B cell (primary cell): ENCODE measurements around the gene LAMA3. TPM values are rescaled to one million over a fixed set of nuclear protein-coding genes. Genes with fewer than 3 reads are reported as not detected.

ENCODE experiments used
- ATAC-seq: fragments of 200-7000 bp; cut with Tn5 transposase; one replicate; pipeline ENCODE4 v1.10.0; 2021; ENCODE audit warnings: low read depth, mild to moderate bottlenecking, moderate number of reproducible peaks, moderate library complexity
- CTCF ChIA-PET: fragments of 350-600 bp; sonication (Branson Sonifier 250); formaldehyde crosslinking; loops from one replicate; lab custom pipeline; 2021; ENCODE audit warnings: antibody characterized with exemption, inconsistent platforms; lab: Charles Lee
- POLR2A ChIA-PET: fragments of 350-600 bp; sonication (Branson Sonifier 250); formaldehyde crosslinking; loops from one replicate; lab custom pipeline; 2021; ENCODE audit warnings: antibody characterized with exemption; lab: Charles Lee
- DNase-seq: peaks from one replicate; pipeline ENCODE4 v3.0.0; 2013
- H2AFZ ChIP-seq: 2 replicates; pipeline ENCODE4 v1.6.1; 2012; ENCODE audit warnings: mild to moderate bottlenecking, low read depth, low read length; ENCODE audit not compliant: insufficient read depth, poor library complexity, severe bottlenecking
- H3K27ac ChIP-seq, 2 donors: 1 replicate in 1 of 2; 2 replicates in 1 of 2; pipeline ENCODE4 v1.5.1; 2012 to 2013; ENCODE audit warnings: low read length in 2 of 2, mild to moderate bottlenecking in 2 of 2, moderate library complexity in 1 of 2
- H3K27me3 ChIP-seq, 4 experiments: fragments of 200-600 bp in 1 of 4; sonication (generic) in 1 of 4; replicated peaks in 1 of 4; 1 replicate in 2 of 4; 2 replicates in 2 of 4; pipeline versions ENCODE4 v1.6.1 to v1.7.0; 2013 to 2016; ENCODE audit warnings: low read length in 3 of 4, mild to moderate bottlenecking in 2 of 4, mixed read lengths in 1 of 4, moderate library complexity in 1 of 4; ENCODE audit not compliant: insufficient read depth in 4 of 4, control insufficient read depth in 3 of 4; ENCODE audit errors: control extremely low read depth in 1 of 4
- H3K36me3 ChIP-seq, 2 experiments: replicated peaks in 1 of 2; 1 replicate in 1 of 2; 2 replicates in 1 of 2; pipeline versions ENCODE4 v1.6.1 to v1.7.1; 2013; ENCODE audit warnings: low read length in 1 of 2; ENCODE audit not compliant: insufficient read depth in 2 of 2, control insufficient read depth in 1 of 2; ENCODE audit errors: control extremely low read depth in 1 of 2, extremely low read depth in 1 of 2
- H3K4me1 ChIP-seq, 2 donors: fragments of 200-600 bp in 1 of 2; sonication (generic) in 1 of 2; 1 replicate in 1 of 2; 2 replicates in 1 of 2; pipeline versions ENCODE4 v1.5.1 to v1.6.1; 2013 to 2017; ENCODE audit warnings: low read length in 2 of 2; ENCODE audit not compliant: control insufficient read depth in 2 of 2, insufficient read depth in 2 of 2
- H3K4me2 ChIP-seq: replicated peaks from 2 replicates; pipeline ENCODE3; 2012; ENCODE audit warnings: mild to moderate bottlenecking, low read depth, low read length; ENCODE audit not compliant: poor library complexity, severe bottlenecking
- H3K4me3 ChIP-seq, 5 experiments: fragments of 200-600 bp in 1 of 5; sonication (generic) in 1 of 5; 1 replicate in 3 of 5; 2 replicates in 2 of 5; pipeline versions ENCODE4 v1.5.1 to v1.7.0; 2011 to 2016; ENCODE audit warnings: low read length in 4 of 5, mild to moderate bottlenecking in 4 of 5, low read depth in 2 of 5, control low read depth in 1 of 5, moderate library complexity in 1 of 5; ENCODE audit not compliant: insufficient read depth in 1 of 5; ENCODE audit errors: control extremely low read depth in 1 of 5, extremely low read depth in 1 of 5
- H3K79me2 ChIP-seq: fragments of 200-600 bp; sonication (generic); one replicate; pipeline ENCODE4 v1.6.0; 2016; ENCODE audit warnings: low read length; ENCODE audit not compliant: control insufficient read depth, insufficient read depth
- H3K9ac ChIP-seq: fragments of 200-600 bp; sonication (generic); 2 replicates; pipeline ENCODE4 v1.6.1; 2017; ENCODE audit warnings: mild to moderate bottlenecking, low read length, moderate library complexity
- H3K9me3 ChIP-seq, 3 donors: one replicate each; pipeline versions ENCODE4 v1.6.1 to v1.7.1; 2013; ENCODE audit warnings: low read length in 2 of 3; ENCODE audit not compliant: control insufficient read depth in 2 of 3, insufficient read depth in 1 of 3; ENCODE audit errors: control extremely low read depth in 1 of 3
- H4K20me1 ChIP-seq: 2 replicates; pipeline ENCODE4 v1.6.0; 2012; ENCODE audit warnings: mild to moderate bottlenecking, low read length; ENCODE audit not compliant: insufficient read depth, control insufficient read depth, poor library complexity, severe bottlenecking
- H3K27ac Mint-ChIP-seq: one replicate; pipeline ENCODE4 v1.8.0; 2021; ENCODE audit warnings: mixed read lengths
- H3K27me3 Mint-ChIP-seq: one replicate; pipeline ENCODE4 v1.8.0; 2021; ENCODE audit warnings: mixed read lengths
- H3K4me1 Mint-ChIP-seq: one replicate; pipeline ENCODE4 v1.8.0; 2021; ENCODE audit warnings: mixed read lengths
- H3K4me3 Mint-ChIP-seq: one replicate; pipeline ENCODE4 v1.8.0; 2021; ENCODE audit warnings: mixed read lengths
- H3K9me3 Mint-ChIP-seq: one replicate; pipeline ENCODE4 v1.8.0; 2022; ENCODE audit warnings: mixed read lengths; ENCODE audit not compliant: insufficient read depth
- CTCF ChIP-seq: fragments of 200-600 bp; IDR thresholded peaks from one replicate; pipeline ENCODE4 v1.8.0; 2022; ENCODE audit warnings: antibody characterized with exemption, mild to moderate bottlenecking
- EZH2 ChIP-seq: IDR thresholded peaks from 2 replicates; pipeline ENCODE4 v1.6.1; 2012; ENCODE audit warnings: borderline replicate concordance, low read depth, mild to moderate bottlenecking, moderate library complexity, low read length; ENCODE audit not compliant: insufficient read depth, poor library complexity, severe bottlenecking
- WGBS: methylation state at CpG from one replicate; pipeline ENCODE4 v1.1.5; 2013; ENCODE audit warnings: missing lambda C conversion rate; ENCODE audit not compliant: insufficient coverage; 5-methylcytosine and 5-hydroxymethylcytosine counted together
- intact Hi-C: fragments of 100-400 bp; cut with micrococcal nuclease; formaldehyde crosslinking; loops from one replicate; pipeline ENCODE4 v1.10.0; 2022
- polyA plus RNA-seq: library from polyadenylated mRNA; depleted of rRNA; stranded (reverse); fragments of >200 nt; gene quantifications from 2 replicates; pipeline ENCODE4 v1.2.3, GENCODE V29; 2012
- total RNA-seq, 2 donors: library from RNA; stranded (reverse); fragments of 120-200 nt in 1 of 2; gene quantifications; 1 replicate in 1 of 2; 2 replicates in 1 of 2; pipeline versions ENCODE4 v1.2.3 to v1.2.4, GENCODE V29; 2013 to 2022

The LAMA3 gene
- total and polyA plus RNA-seq, 2 donors (not counting 1 experiment from before 2014, with no cell fraction given), result 0.03 to 0.32 TPM

DNA sequence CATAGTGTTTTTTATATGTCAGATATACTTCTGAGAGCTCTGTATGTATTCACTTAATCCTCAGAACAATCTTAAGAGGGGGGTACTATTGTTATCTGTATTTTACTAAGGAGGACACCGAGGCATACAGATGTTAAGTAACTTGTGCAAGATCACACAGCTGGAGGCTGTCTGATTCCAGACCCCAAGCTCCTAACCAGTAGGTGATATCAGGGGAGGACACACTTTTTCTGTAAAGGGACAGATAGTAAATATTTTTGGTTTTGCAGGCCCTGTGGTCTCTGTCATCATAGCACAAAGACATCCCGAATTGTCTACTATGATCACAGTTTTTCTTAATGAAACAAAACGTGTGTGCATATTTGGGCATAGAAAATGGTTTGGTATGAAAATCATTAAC is 143.7 kb downstream of the LAMA3 start:
- ChIA-PET CTCF (no interaction called here), POLR2A (no interaction called here)
- WGBS, result no CpG with 5 or more reads among the region's 3 CpGs
- Mint-ChIP-seq H3K27me3 (no peaks in the 10 kb centered on the region), H3K4me1 (peaks cover 8% of the 10 kb centered on the region), H3K27ac (no peak overlapping the region), H3K4me3 (no peak overlapping the region), H3K9me3 (no peaks in the 10 kb centered on the region)
- Histone ChIP-seq H3K79me2 (no peaks in the 10 kb centered on the region), H3K4me1 (peaks cover 4 to 5% of the 10 kb centered on the region in 2 donors), H2AFZ (no peak overlapping the region), H3K27ac (no peak overlapping the region), H3K9ac (no peak overlapping the region), H3K36me3 (no peaks in the 10 kb centered on the region), H3K4me2 (no peak overlapping the region), H3K27me3 (no peaks in the 10 kb centered on the region), H4K20me1 (no peaks in the 10 kb centered on the region), H3K9me3 (no peaks in the 10 kb centered on the region), H3K4me3 (no peak overlapping the region)
- intact Hi-C loops, result no loop called here
- TF ChIP-seq EZH2 (no peak), CTCF (no peak)
- DNase-seq (no peak), ATAC-seq (no peak)

DNA sequence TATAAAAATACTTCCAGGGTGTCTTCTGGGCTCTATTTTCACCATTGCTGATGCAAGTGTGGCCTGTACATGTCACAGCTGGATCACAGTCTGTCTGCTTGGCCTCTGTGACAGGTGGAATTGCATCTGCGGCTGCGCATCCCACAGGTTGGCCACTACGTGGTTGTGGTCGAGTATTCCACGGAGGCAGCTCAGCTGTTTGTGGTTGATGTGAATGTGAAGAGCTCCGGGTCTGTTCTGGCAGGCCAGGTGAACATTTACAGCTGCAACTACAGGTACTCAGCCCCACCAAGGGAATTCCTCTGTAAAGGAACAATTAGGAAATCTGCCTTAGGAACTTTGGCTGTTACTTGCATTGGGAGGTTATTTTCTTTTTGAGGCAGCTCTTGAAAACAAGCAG is 144.5 kb downstream of the LAMA3 start:
- no peak for DNase-seq
- H3K27ac Mint-ChIP-seq, result no peak overlapping the region
- H3K79me2 ChIP-seq, result no peaks in the 10 kb centered on the region
- 51% methylated on average over 6 of the region's 6 CpGs for WGBS
- peaks cover 8 to 13% of the 10 kb centered on the region in 2 donors for H3K4me1 ChIP-seq
- no peaks in the 10 kb centered on the region for H3K27me3 Mint-ChIP-seq
- H3K9me3 Mint-ChIP-seq, result no peaks in the 10 kb centered on the region
- H4K20me1 ChIP-seq, result no peaks in the 10 kb centered on the region
- no peak for TF ChIP-seq CTCF
- no peak for TF ChIP-seq EZH2
- H3K4me1 Mint-ChIP-seq, result peaks cover 13% of the 10 kb centered on the region
- no peaks in the 10 kb centered on the region for H3K9me3 ChIP-seq
- no peaks in the 10 kb centered on the region for H3K36me3 ChIP-seq
- H3K4me2 ChIP-seq, result no peak overlapping the region
- POLR2A ChIA-PET, result no interaction called here
- H3K9ac ChIP-seq, result no peak overlapping the region
- no peak for ATAC-seq
- no peak overlapping the region for H3K4me3 Mint-ChIP-seq
- no peak overlapping the region for H3K4me3 ChIP-seq
- intact Hi-C loops, result no loop called here
- H3K27ac ChIP-seq, result no peak overlapping the region
- CTCF ChIA-PET, result no interaction called here
- H3K27me3 ChIP-seq, result no peaks in the 10 kb centered on the region
- no peak overlapping the region for H2AFZ ChIP-seq
